ENCODE results near the gene TMEM179.
"Not testable (repeated sequence)": the region's sequence is repeated elsewhere in the genome, so short reads cannot be mapped to it uniquely, and the experiment has no call there.

TMEM179 gene

GRCh38 chr14:104590240-104590965 lies 14.2 kb downstream of the TMEM179 start:
- DNase-seq (no peak), ATAC-seq (no peak)
- no peak overlapping the region for H3K27ac Mint-ChIP-seq
- no peaks in the 10 kb centered on the region for H3K36me3 Mint-ChIP-seq (ENCODE audit: low read depth)
- no peaks in the 10 kb centered on the region for H3K9me3 Mint-ChIP-seq
- no peaks in the 10 kb centered on the region for H3K4me1 Mint-ChIP-seq
- H3K4me3 Mint-ChIP-seq: no peak overlapping the region
- peaks cover 3% of the 10 kb centered on the region for H3K27me3 Mint-ChIP-seq

GRCh38 chr14:104589338-104590195 lies 15.0 kb downstream of the TMEM179 start:
- Mint-ChIP-seq H3K36me3 (ENCODE audit: low read depth) (no peaks in the 10 kb centered on the region), H3K4me3 (no peak overlapping the region)
- DNase-seq: no peak

GRCh38 chr14:104588066-104588857 lies 16.3 kb downstream of the TMEM179 start:
- ATAC-seq: no peak
- no peaks in the 10 kb centered on the region for H3K36me3 Mint-ChIP-seq (ENCODE audit: low read depth)
- no peak overlapping the region for H3K27ac Mint-ChIP-seq
- H3K9me3 Mint-ChIP-seq: no peaks in the 10 kb centered on the region
- no peaks in the 10 kb centered on the region for H3K4me1 Mint-ChIP-seq
- H3K27me3 Mint-ChIP-seq: peaks cover 5% of the 10 kb centered on the region
- H3K4me3 Mint-ChIP-seq: no peak overlapping the region
- no peak for DNase-seq

More at GRCh38 chr14:104589338-104590195, 15.0 kb downstream of the TMEM179 start:
- no peak for ATAC-seq
- Mint-ChIP-seq H3K4me1 (no peaks in the 10 kb centered on the region), H3K27me3 (peaks cover 3% of the 10 kb centered on the region), H3K9me3 (no peaks in the 10 kb centered on the region), H3K27ac (no peak overlapping the region)

- peaks cover 5% of the 10 kb centered on the region for H3K27me3 Mint-ChIP-seq
- DNase-seq (no peak), ATAC-seq (no peak)
- no peaks in the 10 kb centered on the region for H3K9me3 Mint-ChIP-seq
- H3K36me3 Mint-ChIP-seq (ENCODE audit: low read depth): no peaks in the 10 kb centered on the region
- H3K4me1 Mint-ChIP-seq: no peaks in the 10 kb centered on the region
- no peak overlapping the region for H3K27ac Mint-ChIP-seq
- H3K4me3 Mint-ChIP-seq: no peak overlapping the region
Observed at GRCh38 chr14:104587641-104588040, 16.9 kb downstream of the TMEM179 start.

DNA sequence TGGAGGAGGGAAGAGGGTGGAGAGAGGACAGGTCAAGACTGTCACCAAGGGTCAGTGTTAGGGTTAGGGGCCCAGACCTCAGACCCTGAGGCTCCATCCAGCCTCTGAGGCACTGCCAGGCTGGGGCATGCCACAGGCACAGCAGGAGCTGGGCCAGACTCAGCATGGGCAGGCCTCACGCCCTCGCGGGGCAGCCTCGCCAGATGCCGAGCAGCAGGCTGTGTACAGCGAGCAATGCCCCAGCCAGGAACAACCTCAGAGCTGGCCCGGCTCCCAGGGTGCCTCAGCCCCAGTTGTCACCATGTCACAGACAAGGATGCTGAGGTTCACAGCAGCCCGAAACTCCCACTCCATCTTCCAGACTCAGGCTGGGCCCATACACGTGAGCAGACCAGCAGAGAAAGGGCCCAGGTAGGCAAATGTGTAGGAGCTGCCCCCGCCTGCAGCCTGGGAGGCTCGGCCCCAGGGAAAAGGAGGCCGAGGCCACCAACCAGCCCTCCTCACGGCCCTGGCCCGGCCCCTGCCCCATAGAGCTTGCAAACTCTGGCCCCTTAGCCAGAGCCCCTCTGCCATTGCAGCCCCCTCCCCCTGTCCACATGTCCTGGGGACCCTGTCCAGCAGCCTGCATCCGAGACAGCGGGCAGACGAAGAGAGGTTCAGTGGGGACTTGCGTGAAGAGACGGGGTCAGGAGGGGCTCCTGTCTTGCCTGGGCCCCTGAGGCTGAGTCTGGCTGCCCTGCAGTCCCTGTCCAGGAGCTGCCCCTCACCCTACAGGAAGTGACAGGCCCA lies 17.5 kb downstream of the TMEM179 start:
- ATAC-seq: no peak
- Mint-ChIP-seq H3K27me3 (peaks cover 5% of the 10 kb centered on the region), H3K9me3 (no peaks in the 10 kb centered on the region), H3K4me3 (no peak overlapping the region), H3K27ac (no peak overlapping the region), H3K36me3 (ENCODE audit: low read depth) (no peaks in the 10 kb centered on the region), H3K4me1 (no peaks in the 10 kb centered on the region)
- no peak for DNase-seq

DNA sequence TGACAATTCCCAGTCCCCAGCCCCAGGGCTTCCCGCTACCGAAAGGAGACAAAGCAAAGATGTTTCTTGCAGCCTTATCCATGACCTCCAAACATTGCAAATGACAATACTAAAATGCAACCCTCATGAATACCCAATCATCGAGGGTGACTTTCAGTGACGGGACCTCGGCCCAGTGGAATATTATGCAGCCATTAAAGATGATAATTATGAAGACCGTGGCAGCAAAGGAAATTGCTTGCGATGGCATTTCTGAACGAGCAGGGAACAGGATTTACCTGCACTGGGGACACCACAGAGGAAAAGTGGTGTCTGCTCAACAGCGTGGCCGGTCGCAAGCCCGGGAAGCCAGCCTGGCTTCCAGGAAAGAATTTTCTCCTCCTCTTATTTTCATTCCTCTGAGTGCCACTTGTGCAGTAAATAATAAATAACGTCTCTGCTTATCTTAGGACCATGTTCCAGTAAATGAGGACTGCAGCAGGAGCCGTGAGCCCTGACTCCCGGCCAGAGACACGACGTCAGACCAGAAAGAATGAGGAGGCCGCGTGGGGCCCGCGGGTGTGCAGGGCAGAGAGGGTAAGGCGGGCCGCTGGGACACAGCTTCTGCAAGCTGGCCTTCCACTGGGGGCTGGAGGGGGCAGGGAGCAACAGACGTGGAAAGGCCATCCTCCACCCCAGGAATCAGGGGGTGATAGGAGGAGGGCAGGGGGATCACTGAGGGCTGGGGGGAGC lies 18.4 kb downstream of the TMEM179 start:
- ATAC-seq (no peak), DNase-seq (no peak)
- H3K27ac Mint-ChIP-seq: no peak overlapping the region
- H3K27me3 Mint-ChIP-seq: peaks cover 7% of the 10 kb centered on the region
- no peaks in the 10 kb centered on the region for H3K9me3 Mint-ChIP-seq
- H3K4me1 Mint-ChIP-seq: no peaks in the 10 kb centered on the region
- H3K36me3 Mint-ChIP-seq (ENCODE audit: low read depth): no peaks in the 10 kb centered on the region
- no peak overlapping the region for H3K4me3 Mint-ChIP-seq

DNA sequence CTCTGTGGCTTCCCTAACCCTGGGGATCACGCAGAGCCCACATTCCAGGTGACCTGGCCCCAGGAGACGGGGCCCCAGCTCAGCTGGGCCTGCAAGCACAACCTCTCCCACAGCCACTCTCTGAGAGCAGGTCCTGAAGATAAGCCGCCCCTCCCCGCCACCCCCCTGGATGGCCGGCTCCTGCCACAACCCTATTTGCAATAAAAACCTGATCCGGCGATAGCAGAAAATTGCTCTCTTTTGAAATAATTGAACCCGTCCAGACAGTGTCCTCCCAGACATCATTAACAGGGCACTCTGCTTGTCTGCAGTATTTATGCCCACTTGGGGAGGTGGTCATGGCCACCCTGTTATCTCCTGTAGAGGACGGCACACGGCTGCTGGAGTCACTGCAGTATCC lies 20.0 kb downstream of the TMEM179 start:
- ATAC-seq (no peak), DNase-seq (no peak)
- Mint-ChIP-seq H3K9me3 (no peaks in the 10 kb centered on the region), H3K4me3 (no peak overlapping the region), H3K36me3 (ENCODE audit: low read depth) (no peaks in the 10 kb centered on the region), H3K4me1 (no peaks in the 10 kb centered on the region), H3K27ac (no peak overlapping the region), H3K27me3 (peaks cover 7% of the 10 kb centered on the region)

DNA sequence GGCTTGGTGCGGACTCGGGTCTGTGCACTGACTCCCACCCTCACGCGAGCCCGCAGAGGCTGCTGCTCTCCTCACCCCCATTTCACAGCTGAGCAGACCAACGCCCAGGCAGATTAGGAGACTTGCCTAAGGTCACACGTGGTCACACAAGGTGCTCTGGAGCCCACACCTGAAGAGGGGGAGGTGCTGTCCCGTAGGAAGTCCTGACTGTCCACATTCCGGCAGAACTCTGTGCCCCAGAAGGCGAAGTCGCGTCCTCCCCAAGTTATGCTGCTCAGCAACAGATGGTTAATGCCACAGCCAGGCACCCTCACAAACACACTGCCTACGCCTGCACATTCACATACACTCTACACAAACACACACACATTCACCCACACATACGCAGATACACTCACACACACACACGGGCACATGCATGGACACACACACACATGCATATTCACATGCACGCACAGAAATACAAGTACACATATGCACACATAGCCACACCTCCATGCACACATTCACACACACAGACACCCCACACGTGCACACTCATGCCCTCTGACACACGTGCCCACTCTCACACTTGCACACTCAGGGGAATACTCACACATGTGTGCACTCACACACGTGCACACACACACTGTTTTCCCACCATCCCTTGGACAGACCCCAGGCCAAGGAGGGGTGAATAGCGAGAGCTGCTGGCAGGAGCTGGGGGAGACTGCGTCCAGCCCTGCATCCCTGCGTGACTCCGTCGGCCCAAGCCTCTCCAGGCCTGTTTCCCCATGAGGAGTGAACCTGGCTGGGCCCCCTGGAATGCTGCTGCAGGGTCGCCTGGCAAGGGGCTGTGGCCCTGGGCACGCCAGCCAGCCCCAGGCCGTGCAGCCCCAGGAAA lies 20.9 kb downstream of the TMEM179 start:
- no peaks in the 10 kb centered on the region for H3K9me3 Mint-ChIP-seq
- no peak for DNase-seq

DNA sequence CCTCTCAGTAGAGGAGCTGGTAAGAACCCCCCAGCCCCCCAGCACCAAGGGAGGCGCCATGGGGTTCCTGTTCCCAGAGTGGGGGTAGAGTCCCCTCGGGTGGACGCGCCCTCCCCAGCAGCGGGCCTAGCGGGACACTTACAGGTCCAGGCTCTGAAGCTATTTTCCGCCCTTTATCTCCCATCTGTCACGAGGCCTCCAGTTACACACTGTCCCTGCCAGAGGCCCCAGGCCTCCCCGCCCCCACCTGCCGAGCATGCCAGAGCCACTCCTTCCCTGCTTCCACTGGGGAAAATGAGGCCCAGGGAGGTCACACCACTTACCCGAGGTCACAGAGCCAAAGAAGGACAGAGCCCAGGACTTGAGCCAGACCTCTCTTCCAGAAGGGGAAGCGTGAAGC lies 21.9 kb downstream of the TMEM179 start:
- no peaks in the 10 kb centered on the region for H3K4me1 Mint-ChIP-seq
- no peak for DNase-seq
- H3K27ac Mint-ChIP-seq: no peak overlapping the region
- no peak for ATAC-seq
- H3K27me3 Mint-ChIP-seq: peaks cover 7% of the 10 kb centered on the region
- no peaks in the 10 kb centered on the region for H3K9me3 Mint-ChIP-seq
- no peaks in the 10 kb centered on the region for H3K36me3 Mint-ChIP-seq (ENCODE audit: low read depth)
- no peak overlapping the region for H3K4me3 Mint-ChIP-seq

More for the DNA sequence above, 20.9 kb downstream of the TMEM179 start:
- Mint-ChIP-seq H3K27me3 (peaks cover 7% of the 10 kb centered on the region), H3K27ac (no peak overlapping the region), H3K4me1 (no peaks in the 10 kb centered on the region), H3K36me3 (ENCODE audit: low read depth) (no peaks in the 10 kb centered on the region), H3K4me3 (no peak overlapping the region)
- ATAC-seq: no peak

DNA sequence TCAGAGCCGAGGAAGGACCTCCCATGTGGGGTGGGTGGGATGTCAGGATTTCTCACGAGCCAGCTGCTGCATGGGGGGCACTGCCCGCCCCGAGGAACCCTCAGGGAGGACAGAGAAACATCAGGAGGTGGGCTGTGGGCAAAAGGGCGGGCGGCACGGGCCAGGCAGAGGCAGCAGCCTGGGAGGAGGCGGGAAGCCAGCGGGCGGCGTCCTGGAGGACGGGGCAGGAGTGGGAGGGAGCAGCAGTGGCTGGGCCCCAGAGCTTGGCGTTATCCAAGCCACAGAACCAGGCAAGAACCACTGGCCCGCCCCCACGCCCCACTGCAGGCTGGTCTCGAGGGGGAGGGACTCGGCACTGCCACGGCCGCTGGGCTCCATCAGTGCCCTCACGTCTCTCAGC lies 22.6 kb downstream of the TMEM179 start:
- Mint-ChIP-seq H3K9me3 (no peaks in the 10 kb centered on the region), H3K27ac (no peak overlapping the region), H3K4me3 (no peak overlapping the region), H3K4me1 (no peaks in the 10 kb centered on the region), H3K27me3 (peaks cover 7% of the 10 kb centered on the region), H3K36me3 (ENCODE audit: low read depth) (no peaks in the 10 kb centered on the region)
- ATAC-seq (no peak), DNase-seq (no peak)

DNA sequence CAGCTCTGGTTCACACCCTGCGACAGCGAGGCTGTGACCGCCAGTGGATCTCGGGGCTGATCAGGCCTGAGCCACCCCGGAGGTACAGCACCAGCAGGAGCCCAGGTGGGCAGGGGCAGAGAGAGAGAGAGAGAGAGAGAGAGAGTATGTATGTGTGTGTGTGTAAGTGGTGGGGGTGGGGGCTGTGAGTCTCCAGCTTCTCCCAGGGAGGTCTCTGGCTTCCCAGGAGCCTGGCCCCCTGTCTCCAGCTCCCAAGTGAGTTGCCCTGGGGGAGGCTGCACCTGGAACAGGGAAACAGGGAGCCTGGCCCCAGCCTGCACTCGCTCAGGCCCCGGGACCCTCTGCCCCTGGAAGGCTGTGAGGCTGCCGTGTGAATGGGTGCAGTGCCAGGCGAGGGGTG lies 23.1 kb downstream of the TMEM179 start:
- H3K27ac Mint-ChIP-seq: no peak overlapping the region
- ATAC-seq (no peak), DNase-seq (no peak)
- H3K9me3 Mint-ChIP-seq: no peaks in the 10 kb centered on the region
- H3K4me3 Mint-ChIP-seq: no peak overlapping the region
- H3K27me3 Mint-ChIP-seq: peaks cover 7% of the 10 kb centered on the region
- H3K4me1 Mint-ChIP-seq: no peaks in the 10 kb centered on the region
- no peaks in the 10 kb centered on the region for H3K36me3 Mint-ChIP-seq (ENCODE audit: low read depth)

GRCh38 chr14:104580961-104581360 lies 23.6 kb downstream of the TMEM179 start:
- ATAC-seq (no peak), DNase-seq (no peak)
- Mint-ChIP-seq H3K4me1 (no peaks in the 10 kb centered on the region), H3K36me3 (ENCODE audit: low read depth) (no peaks in the 10 kb centered on the region), H3K9me3 (no peaks in the 10 kb centered on the region), H3K27me3 (peaks cover 7% of the 10 kb centered on the region), H3K27ac (no peak overlapping the region), H3K4me3 (no peak overlapping the region)

DNA sequence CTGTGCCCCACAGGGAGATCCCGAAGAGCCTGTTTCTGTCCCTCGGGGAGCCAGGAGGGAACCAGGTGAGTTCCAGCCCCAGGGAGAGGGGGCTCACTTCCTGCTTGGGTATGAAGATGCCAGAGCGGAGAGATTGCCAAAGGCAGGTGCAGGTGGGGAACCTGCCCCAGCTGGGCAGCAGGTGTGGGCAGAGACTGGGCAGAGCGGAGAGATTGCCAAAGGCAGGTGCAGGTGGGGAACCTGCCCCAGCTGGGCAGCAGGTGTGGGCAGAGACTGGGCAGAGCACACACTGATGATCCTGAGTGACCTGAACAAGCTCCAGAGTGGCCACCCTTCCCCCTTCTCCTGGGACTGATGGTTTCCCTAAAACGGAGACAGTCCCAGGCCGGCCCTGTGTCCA lies 24.6 kb downstream of the TMEM179 start:
- not testable (repeated sequence) for DNase-seq; H3K4me1 Mint-ChIP-seq; H3K4me3 Mint-ChIP-seq; H3K27me3 Mint-ChIP-seq; ATAC-seq; H3K27ac Mint-ChIP-seq; H3K9me3 Mint-ChIP-seq; H3K36me3 Mint-ChIP-seq (ENCODE audit: low read depth)
